GM19239 (cell line): ENCODE data around the gene UBL4A.

Experiments
- DNase-seq: peaks from one replicate; pipeline ENCODE4 v3.0.0; 2011; ENCODE audit warnings: low spot score; ENCODE audit not compliant: insufficient read length
- FAIRE-seq: peaks from 2 replicates; lab custom pipeline; 2011; peaks lifted over from hg19 to GRCh38; lab: Jason Lieb, UNC

The UBL4A gene

DNA sequence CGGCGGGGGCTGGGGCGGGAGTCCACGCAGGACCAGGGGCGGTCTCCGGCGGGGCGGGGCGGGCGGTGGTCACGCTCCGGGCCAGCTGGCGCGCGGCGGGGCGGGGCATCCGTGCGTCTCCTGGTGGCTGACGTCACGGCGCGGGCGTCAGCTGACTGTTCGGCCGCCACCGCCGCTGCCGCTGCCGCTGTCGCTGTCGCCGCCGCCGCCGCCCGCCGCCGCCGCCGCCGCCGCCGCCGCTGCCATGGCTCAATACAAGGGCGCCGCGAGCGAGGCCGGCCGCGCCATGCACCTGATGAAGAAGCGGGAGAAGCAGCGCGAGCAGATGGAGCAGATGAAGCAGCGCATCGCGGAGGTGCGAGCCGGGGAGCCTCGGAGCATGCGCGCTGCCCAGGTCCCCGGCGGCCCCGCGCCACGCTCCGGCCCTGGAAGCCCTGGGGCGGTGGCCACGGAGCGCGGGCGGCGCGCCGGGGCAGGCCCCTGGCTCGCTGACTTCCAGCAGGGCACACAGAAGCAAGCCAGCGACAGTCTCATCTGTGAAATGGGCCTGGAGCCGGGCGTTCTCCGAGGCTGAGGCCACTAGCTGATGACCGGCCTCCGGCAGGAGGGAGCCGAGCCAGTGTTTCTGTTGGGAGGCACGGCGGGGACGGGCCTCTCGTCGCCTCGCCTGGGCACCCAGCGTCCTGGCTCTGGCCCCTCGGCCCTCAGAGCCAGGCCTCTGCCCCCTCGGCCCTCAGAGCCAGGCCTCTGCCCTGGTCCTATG, 42.2 kb downstream of the UBL4A start, which contains the start of gene FAM50A:
TSS of gene FAM50A (plus strand) at position 150 of the 763 bp plus-strand sequence. CDS start at position 245, 95 bp downstream.
- DNase-seq (peak; percentile 86), FAIRE-seq (peak; percentile 89)

- DNase-seq (no peak), FAIRE-seq (no peak)
Measured at GRCh38 chrX:154443479-154443910, 42.9 kb downstream of the UBL4A start.

GRCh38 chrX:154441984-154442707, 44.3 kb downstream of the UBL4A start:
- no peak for DNase-seq

DNA sequence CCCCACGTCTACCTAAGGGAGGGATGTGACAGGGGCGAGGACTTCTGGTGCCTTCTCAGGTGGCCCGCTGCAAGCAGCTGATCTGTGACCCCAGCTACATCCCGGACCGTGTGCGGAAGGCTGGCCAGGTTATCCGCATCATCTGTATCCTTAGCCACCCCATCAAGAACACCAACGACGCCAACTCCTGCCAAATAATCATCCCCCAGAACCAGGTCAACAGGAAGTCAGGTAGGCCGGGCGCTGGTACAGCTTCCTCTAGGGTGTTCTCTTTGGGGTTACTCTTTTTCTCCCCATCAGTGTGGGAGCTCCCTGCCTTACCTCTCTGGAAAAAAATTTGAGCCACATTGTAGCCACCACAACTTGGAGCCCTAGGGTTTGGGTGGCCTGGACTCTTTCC, 44.9 kb downstream of the UBL4A start:
- FAIRE-seq: no peak
- DNase-seq: no peak

More at GRCh38 chrX:154441984-154442707, 44.3 kb downstream of the UBL4A start:
- FAIRE-seq: no peak

DNA sequence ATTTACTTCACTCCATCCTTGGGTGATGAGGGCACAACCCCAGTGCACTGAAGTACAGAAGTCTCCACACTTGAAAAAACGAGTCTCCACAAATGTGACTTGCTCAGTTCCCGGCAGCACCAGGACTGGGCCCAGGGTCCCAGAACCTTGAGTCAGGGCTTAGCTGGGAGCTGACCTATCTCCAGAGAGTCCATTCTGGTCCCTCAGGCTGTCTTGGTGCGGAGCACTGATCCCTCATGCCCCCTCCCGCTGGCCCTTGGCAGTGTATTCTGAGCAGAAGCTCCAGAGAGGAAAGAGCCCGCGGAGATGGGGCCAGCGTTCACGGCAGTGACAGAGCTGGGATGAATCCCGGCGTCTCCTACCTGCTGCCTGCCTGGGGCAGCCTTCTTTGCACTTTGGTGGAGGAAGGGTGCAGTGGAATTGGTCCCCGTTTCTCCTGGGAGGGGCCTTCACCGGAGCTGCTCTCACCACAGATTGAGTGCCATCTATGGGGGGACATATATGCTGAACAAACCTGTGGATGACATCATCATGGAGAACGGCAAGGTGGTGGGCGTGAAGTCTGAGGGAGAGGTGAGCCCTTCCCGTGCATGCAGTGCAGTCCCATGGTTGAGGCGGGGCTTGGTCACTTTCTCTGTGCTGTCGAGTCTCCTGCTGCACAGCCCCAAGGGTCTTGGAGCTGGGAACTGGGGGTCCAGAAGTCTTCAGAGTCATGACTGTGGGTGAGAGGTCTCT, 45.6 kb downstream of the UBL4A start:
- DNase-seq: no peak
- FAIRE-seq: no peak

DNA sequence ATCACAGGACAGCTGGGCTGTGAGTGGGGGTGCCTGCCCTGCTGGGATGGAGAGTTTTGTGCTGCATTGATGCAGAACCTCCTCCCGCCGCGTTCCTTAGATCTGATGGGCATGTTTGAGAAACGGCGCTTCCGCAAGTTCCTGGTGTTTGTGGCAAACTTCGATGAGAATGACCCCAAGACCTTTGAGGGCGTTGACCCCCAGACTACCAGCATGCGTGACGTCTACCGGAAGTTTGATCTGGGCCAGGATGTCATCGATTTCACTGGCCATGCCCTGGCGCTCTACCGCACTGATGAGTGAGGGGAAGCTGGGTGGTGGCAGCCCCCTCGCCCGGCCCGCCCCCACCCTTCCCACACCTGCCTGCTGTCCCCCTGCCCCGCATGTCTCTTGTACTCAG, 46.6 kb downstream of the UBL4A start:
- no peak for DNase-seq
- FAIRE-seq: no peak

DNA sequence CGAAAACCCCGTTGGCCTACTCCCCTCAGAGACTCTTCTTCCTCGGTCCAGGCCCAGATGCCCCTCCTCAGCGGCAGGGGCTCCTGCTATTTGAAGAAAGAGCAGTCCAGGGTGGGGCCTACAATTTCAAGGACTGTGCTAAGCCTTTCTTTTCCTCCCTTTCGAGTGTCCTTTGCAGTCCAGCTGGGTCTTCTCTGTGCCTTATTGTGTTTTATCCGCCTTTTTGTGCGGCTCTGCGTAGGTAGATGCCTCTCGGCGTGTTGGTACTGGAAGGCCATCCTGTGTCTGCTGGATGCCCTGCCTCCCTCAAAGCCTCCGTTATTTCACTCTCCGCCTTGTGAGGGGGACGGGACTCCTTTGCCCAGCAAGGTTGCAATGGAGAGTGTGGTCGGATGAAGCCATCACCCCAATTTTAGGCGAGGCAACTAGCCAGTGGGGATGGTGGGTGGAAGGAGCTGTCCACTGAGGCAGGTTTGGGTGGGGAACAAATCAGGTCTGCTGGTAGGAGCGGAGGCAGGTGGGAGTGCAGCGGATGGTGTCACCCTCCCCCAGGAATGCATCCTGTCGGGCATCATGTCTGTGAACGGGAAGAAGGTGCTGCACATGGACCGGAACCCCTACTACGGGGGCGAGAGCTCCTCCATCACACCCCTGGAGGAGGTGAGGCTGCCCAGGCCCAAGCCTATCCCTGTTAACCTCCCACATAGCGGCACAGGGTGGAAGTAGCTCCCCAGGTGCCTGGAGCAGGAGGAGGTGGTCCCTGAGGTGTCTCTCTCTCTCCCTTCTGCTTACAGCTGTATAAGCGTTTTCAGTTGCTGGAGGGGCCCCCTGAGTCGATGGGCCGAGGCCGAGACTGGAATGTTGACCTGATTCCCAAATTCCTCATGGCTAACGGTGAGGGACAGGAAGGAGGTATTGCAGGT, 48.2 kb downstream of the UBL4A start:
- no peak for DNase-seq
- no peak for FAIRE-seq

DNA sequence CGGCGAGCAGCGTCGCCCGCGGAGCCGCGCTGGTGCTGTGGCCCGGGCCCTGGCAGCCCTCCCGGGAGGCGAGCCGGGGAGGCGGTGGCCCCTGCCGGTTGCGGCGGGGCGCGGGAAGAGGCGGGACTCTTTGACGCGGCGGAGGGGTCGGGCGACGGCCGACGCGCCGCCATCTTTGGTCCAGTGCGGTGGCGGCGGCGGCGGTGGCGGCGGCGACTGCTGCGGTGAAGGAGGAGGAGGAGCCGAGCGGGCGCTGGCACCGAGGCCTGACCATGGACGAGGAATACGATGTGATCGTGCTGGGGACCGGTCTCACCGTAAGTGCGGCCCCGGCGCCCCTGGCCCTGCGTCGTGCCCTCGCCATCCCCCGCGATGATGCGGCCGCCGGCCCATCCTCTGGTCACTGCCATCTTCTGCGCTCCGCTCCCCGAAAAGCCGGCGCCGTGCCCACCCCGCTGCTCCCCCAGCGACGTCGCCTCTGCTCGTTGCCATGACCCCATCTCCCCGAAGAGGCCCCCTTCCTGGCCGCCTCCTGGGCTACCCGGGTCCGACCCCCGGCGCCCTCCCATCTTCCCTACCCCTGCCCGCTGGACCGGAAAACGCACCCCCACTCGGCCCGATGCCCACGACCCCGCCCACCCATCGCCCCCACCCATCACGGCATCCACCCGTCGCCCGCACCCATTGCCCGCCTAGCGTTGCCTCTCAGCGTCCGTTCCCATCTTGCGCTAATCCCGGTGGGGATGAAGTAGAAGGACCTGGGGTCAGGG, 49.2 kb downstream of the UBL4A start, which contains the start of gene GDI1:
TSS of gene GDI1 (plus strand) at position 172 of the 770 bp plus-strand sequence. CDS start at position 273, 101 bp downstream.
- peak; percentile 50 for DNase-seq
- peak; percentile 55 for FAIRE-seq

GRCh38 chrX:154436374-154436982, 49.9 kb downstream of the UBL4A start:
- FAIRE-seq: peak; percentile 39
- DNase-seq: peak; percentile 71

DNA sequence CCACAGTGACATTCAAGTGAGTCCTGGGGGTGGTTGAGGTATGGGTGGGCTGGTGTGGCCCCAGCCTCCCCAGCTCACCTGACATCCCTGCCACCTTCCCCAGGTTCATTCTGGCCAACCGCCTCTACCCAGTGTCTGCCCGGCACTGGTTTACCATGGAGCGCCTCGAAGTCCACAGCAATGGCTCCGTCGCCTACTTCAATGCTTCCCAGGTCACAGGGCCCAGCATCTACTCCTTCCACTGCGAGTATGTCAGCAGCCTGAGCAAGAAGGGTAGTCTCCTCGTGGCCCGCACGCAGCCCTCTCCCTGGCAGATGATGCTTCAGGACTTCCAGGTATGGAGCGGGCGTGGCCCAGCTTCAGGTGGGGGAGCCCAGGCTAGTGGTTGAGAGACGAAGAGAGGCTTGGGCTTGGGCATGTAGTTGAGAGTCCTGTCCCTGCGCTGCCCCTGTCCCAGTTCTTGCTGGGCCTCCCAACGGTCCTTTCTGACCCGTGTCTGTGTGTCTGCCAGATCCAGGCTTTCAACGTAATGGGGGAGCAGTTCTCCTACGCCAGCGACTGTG, 51.2 kb downstream of the UBL4A start:
- FAIRE-seq (no peak), DNase-seq (no peak)

GRCh38 chrX:154434394-154435168, 51.8 kb downstream of the UBL4A start:
- DNase-seq: no peak
- no peak for FAIRE-seq
